ENCODE measurements around the gene CFAP299.
"Not testable (repeated sequence)": the region's sequence is repeated elsewhere in the genome, so short reads cannot be mapped to it uniquely, and the experiment has no call there.

The CFAP299 gene

DNA sequence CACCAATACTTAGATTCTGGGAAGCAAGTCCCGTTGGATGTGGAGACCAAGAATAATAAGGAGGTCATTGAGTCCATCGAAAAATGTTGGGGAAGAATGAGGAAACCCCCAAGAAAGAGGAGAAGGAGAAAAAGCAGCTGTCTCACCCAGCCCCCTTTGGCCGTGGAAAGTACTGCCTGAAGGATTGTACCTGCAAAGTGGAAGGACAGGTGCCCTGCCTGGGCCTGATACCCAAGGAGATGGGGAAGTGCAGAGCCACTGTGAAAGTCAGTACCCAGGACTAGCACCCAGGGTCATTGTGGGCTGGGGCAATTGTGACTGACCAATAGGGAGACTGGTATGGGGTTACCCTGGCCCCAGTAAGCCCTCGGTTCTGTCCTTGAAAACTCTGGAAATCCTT, 13.8 kb upstream of the CFAP299 start:
- H3K4me3 ChIP-seq (ENCODE audit: low read length), result no peak overlapping the region
- DNase-seq (ENCODE audit: low read depth, low spot score), result no peak

DNA sequence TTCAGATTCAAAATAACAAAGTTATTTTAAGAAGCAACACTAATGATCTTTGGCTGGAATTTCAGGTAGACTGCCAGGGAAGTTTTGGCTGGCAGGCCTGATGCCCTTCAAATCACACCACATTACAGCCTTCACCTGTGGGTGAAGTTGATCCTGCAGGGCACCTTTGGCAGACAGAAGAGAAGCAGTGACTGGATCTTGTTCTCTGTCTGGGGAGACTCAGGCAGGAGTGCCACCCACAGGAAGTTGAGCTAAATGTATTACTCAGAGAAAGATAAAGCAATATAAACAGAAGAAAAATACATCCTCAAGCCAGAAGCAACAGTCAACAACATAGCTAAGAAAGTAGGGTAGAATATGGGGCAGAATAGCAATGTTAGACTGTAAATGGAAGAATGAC, 12.8 kb upstream of the CFAP299 start:
- DNase-seq (ENCODE audit: low read depth, low spot score), result no peak
- H3K4me3 ChIP-seq (ENCODE audit: low read length), result no peak overlapping the region

DNA sequence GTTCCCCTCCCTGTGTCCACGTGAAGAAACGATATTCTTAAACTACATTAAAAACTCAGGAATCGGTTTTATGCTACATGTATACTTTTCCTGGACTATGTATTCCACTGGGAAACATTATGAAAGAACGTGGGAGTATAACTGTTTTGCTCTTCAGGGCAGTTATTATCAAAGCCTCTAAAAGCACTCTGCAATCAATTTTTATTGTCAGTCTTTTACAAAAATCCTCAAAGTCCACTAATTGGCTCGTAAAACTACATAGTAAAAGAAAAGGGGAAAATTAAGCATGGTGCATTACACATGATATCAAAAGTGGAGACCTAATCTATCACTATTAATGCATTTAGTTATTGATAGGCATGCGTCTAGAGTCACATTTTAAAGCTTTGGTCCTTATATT, 11.4 kb upstream of the CFAP299 start:
- no peak for DNase-seq (ENCODE audit: low read depth, low spot score)
- H3K4me3 ChIP-seq (ENCODE audit: low read length), result no peak overlapping the region

DNA sequence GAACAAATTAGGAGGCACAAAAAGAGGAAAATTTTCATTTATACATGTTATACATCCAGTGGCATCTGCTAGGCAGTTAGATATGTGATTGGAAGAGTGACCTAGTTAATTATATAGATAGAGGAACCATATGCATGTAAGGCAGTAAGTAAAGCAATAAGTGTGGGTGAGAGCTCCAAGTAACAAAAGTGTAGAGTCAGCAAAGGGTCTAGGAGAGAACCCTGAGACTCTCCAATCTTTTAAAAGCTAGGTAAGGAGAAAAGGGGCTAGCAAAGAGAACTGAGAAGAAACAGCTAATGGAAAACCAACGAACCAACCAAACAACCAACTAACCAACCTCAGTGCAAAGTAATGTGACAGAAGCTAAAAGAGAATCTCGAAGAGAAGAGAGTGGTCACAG, 3.8 kb upstream of the CFAP299 start:
- no peak for DNase-seq (ENCODE audit: low read depth, low spot score)
- no peak overlapping the region for H3K4me3 ChIP-seq (ENCODE audit: low read length)

- no peak overlapping the region for H3K4me3 ChIP-seq (ENCODE audit: low read length)
- no peak for DNase-seq (ENCODE audit: low read depth, low spot score)
These were observed 2.4 kb upstream of the CFAP299 start for GRCh38 chr4:80333121-80333520.

- DNase-seq (ENCODE audit: low read depth, low spot score), result no peak
- H3K4me3 ChIP-seq (ENCODE audit: low read length), result no peak overlapping the region
These were observed 962 bp upstream of the CFAP299 start for GRCh38 chr4:80334568-80334967.

- H3K4me3 ChIP-seq (ENCODE audit: low read length), result no peak overlapping the region
- DNase-seq (ENCODE audit: low read depth, low spot score), result no peak
These were observed 340 bp upstream of the CFAP299 start for GRCh38 chr4:80335226-80335553.

DNA sequence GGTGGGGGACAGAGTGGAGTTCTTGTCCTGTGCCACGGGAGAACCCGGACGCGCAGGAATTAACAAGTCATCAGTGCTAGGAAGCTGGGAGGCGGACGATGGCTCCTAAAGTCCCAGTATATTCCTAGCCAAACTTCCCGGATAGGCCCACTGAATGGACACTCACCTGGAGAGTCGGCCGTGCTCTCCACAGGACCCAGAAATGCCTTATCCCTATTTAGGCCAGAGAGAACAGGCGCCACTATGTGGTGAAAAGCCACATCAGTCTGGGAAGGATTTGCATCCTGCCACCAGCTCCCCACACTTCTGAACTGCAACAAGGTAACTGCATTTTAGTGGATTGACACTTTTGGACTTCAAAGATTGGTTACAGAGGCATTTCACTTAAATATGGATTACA, 1.1 kb downstream of the CFAP299 start:
- H3K4me3 ChIP-seq (ENCODE audit: low read length), result no peak overlapping the region
- DNase-seq (ENCODE audit: low read depth, low spot score), result no peak

GRCh38 chr4:80340036-80340435, 4.5 kb downstream of the CFAP299 start:
- H3K4me3 ChIP-seq (ENCODE audit: low read length), result no peak overlapping the region
- DNase-seq (ENCODE audit: low read depth, low spot score), result no peak

GRCh38 chr4:80342684-80343083, 7.2 kb downstream of the CFAP299 start:
- not testable (repeated sequence) for H3K4me3 ChIP-seq (ENCODE audit: low read length); DNase-seq (ENCODE audit: low read depth, low spot score)

DNA sequence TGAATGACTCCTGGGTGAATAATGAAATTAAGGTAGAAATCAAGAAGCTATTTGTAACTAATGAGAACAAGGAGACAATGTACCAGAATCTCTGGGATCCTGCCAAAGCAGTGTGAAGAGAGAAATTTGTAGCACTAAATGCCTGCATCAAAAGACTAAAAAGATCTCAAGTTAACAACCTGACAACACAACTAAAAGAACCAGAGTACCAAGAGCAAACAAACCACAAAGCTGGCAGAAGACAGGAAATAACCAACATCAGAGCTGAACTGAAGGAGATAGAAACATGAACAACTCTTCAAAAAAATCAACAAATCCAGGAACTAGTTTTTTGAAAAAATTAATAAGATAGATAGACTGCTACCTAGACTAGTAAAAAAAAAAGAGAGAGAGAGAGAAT, 8.4 kb downstream of the CFAP299 start:
- peak; percentile 65 for DNase-seq (ENCODE audit: low read depth, low spot score)
- H3K4me3 ChIP-seq (ENCODE audit: low read length), result no peak overlapping the region

DNA sequence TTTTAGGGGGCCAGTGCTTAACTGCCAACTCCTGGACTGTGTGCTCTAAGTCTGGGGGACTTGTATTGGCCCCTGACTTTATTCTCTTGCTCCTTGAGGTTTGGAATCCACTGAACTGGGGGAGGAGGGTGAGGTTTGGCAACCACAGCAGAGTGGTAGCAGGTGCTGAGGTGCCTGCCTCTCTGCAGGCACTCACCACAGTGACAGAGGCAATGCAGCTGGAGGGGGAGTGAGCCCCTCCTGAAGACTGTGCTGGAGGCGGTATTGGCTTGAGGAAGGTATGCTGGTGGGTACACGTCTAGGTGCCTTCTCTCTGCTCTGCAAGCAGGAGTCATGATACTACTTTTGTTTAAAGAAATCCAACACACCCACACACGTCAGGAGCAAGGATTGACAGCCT, 24.6 kb downstream of the CFAP299 start:
- H3K4me3 ChIP-seq (ENCODE audit: low read length), result no peak overlapping the region
- DNase-seq (ENCODE audit: low read depth, low spot score), result peak; percentile 81

- no peak overlapping the region for H3K4me3 ChIP-seq (ENCODE audit: low read length)
- DNase-seq (ENCODE audit: low read depth, low spot score), result no peak
These were observed 25.4 kb downstream of the CFAP299 start for GRCh38 chr4:80360900-80361299.

DNA sequence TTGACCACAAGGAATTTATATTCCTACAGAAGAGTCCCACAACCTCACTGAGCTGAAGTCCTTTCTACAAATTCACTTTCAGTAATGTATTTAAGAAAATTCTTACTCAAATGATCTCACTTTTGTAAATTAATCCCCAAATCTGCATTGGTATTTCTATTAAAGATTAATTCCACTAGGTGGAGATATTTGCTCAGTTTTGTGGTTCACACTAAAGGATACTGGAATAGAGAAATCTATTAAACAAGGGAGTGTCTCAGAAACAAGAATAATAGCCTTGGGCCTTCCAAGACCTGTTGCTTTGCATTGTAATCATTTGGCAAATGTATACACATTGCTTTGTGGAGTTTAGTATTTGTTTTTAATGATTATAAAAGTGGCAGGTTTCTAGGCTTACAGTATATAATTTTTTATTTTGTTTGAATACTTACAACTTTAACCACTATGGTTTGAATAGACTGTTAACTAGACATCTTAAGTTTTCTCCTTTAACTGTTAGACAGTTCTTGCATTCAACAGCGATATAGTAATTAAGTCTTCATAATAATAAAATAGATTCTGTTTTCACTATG, 25.9 kb downstream of the CFAP299 start:
- peak; percentile 29 for DNase-seq (ENCODE audit: low read depth, low spot score)
- no peak overlapping the region for H3K4me3 ChIP-seq (ENCODE audit: low read length)

DNA sequence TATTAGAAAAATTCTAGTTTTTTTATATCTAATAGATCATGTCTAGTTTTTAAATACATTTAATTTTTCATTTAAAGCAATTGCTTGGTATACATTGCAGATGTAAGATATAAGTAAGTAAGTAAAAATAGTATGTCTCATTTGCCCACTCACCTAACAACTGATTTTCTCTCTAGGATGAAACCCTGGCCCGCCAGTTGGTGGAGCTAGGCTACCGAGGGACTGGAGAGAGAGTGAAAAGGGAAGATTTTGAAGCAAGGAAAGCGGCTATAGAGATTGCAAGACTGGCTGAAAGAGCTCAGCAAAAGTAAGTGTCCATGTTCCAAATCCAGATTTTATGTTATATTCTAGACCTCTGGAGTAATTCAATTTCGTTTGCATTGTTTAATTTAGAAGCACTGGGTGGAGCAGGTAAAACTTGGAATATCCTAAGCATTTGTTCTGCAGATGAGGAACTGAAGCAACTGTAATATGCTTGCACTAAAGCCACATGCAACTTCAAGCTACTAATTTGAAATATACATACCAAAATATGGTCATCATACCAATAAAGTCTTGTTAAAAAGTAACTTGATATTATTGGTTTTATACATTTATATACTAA, 27.1 kb downstream of the CFAP299 start:
- peak; percentile 17 for DNase-seq (ENCODE audit: low read depth, low spot score)
- no peak overlapping the region for H3K4me3 ChIP-seq (ENCODE audit: low read length)

DNA sequence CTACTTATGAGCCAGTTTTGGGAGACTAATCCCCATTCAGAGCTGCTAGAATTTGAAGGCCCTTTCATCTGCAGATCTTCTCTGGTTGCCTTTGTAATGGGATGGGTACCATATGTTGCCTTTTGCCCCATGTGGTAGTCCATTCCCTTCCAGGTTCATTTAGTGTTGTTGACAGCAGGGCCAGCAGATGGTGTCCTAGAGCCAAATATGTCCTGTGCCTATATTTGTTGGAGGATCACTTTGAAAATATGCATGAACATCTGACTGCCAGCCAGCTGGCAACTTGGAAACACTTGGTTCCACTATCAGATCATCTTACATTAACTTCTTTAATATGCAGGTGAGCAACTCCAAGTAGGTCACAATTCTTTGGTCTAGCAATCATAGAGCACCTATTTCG, 30.4 kb downstream of the CFAP299 start:
- H3K4me3 ChIP-seq (ENCODE audit: low read length), result no peak overlapping the region
- DNase-seq (ENCODE audit: low read depth, low spot score), result peak; percentile 45

- DNase-seq (ENCODE audit: low read depth, low spot score), result no peak
- H3K4me3 ChIP-seq (ENCODE audit: low read length), result no peak overlapping the region
These were observed 32.2 kb downstream of the CFAP299 start for GRCh38 chr4:80367737-80368136.

GRCh38 chr4:80370635-80371034, 35.1 kb downstream of the CFAP299 start:
- H3K4me3 ChIP-seq (ENCODE audit: low read length), result no peak overlapping the region
- no peak for DNase-seq (ENCODE audit: low read depth, low spot score)

DNA sequence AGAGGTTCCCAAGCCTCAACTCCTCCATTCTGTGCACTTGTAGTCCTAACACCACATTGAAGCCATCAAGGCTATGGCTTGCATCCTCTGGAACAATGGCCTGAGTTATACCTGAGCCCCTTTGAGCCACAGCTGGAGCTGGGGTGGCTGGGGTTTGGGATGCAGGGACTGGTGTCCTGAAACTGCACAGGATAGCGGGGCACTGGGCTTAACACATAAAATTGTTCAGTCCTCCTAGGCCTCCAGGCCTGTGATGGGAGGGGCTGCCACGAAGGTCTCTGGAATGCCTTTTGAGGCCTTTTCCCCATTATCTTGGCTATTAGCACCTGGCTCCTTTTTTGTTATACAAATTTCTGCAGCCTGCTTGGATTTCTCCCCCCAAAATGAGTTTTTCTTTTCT, 35.5 kb downstream of the CFAP299 start:
- no peak for DNase-seq (ENCODE audit: low read depth, low spot score)
- H3K4me3 ChIP-seq (ENCODE audit: low read length), result no peak overlapping the region

DNA sequence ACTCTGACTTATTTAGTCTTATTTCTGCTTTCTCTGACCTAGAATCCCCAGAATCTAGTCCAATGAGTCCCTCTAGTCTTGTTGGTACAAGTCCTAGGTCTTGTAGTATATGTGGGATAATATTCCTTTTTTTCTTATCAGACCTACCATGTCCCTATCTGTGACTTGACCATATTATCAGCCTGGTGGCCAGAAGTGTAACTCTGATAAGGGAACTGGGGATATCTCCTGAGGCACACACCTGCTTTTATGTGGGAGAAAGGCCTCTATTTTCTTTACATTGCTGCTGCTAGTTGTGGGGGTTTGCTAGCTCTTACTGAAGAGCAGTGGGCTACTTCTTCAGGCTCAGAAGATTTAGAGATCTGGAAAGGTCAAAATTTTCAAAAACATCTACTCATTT, 38.6 kb downstream of the CFAP299 start:
- DNase-seq (ENCODE audit: low read depth, low spot score), result no peak
- H3K4me3 ChIP-seq (ENCODE audit: low read length), result no peak overlapping the region

DNA sequence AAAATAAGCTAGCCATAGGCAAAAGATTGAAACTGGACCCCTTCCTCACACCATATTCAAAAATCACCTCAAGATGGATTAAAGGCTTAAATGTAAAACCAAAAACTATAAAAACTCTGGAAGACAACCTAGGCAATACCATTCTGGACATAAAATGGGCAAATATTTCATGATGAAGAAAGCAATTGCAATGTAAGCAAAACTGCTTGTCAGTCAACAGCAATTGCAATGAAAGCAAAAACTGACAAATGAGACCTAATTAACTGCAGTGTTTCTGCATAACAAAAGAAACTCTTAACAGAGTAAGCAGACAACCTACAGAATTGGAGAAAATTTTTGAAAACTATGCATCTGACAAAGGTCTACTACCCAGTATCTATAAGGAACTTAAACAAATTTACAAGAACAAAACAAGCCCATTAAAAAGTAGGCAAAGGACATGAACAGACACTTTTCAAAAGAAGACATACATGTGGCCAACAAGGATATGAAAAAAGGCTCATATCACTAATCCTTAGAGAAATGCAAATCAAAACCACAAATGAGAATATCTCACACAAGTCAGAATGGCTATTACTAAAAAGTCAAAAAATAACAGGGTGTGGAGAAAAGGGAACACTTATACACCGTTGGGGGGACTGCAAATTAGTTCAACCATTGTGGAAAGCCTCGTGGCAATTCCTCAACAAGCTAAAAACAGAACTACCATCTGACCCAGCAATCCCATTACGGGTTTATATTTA, 46.7 kb downstream of the CFAP299 start:
- no peak overlapping the region for H3K4me3 ChIP-seq (ENCODE audit: low read length)
- DNase-seq (ENCODE audit: low read depth, low spot score), result no peak

Data from Jurkat, Clone E6-1 (cell line).